Stomach (tissue), 9 donors: Measurements from ENCODE around the gene ZSCAN18. TPM values are rescaled to one million over a fixed set of nuclear protein-coding genes. Genes with fewer than 3 reads are reported as not detected.

ENCODE experiments used
- DNase-seq, 2 donors: peaks; one replicate each; pipeline versions ENCODE4 v3.0.0 to v3.0.0-alpha.2; 2013 to 2019
- H3K27ac ChIP-seq, 5 donors: fragments of 200-600 bp in 4 of 5; sonication (generic) in 4 of 5; one replicate each; pipeline ENCODE4 v1.5.1; 2013 to 2019; ENCODE audit warnings: mild to moderate bottlenecking in 1 of 5, moderate library complexity in 1 of 5
- H3K27me3 ChIP-seq, 3 donors: fragments of 200-600 bp; sonication (generic); one replicate each; pipeline ENCODE4 v1.5.1; 2017 to 2019; ENCODE audit warnings: mixed run types in 1 of 3
- H3K36me3 ChIP-seq, 4 donors: fragments of 200-600 bp; sonication (generic); 1 replicate in 3 of 4; 2 replicates in 1 of 4; pipeline ENCODE4 v1.5.1; 2016 to 2019
- H3K4me1 ChIP-seq, 4 donors: fragments of 200-600 bp; sonication (generic); one replicate each; pipeline ENCODE4 v1.5.1; 2016 to 2019
- H3K4me3 ChIP-seq, 4 donors: fragments of 200-600 bp; sonication (generic) in 3 of 4; one replicate each; pipeline ENCODE4 v1.5.1; 2016 to 2019; ENCODE audit warnings: mild to moderate bottlenecking in 1 of 4
- H3K9me3 ChIP-seq, 4 donors: fragments of 200-600 bp; sonication (generic); one replicate each; pipeline ENCODE4 v1.5.1; 2016 to 2019
- EP300 ChIP-seq: sonication (generic); formaldehyde crosslinking; IDR thresholded peaks from one replicate; pipeline ENCODE4 v1.6.1; 2017; ENCODE audit warnings: antibody characterized with exemption
- POLR2A ChIP-seq, 4 donors: fragments of 450-650 bp; IDR thresholded peaks; one replicate each; pipeline ENCODE4 v1.6.1; 2016; ENCODE audit warnings: antibody characterized with exemption in 4 of 4, control low read depth in 2 of 4, mild to moderate bottlenecking in 1 of 4, moderate library complexity in 1 of 4
- POLR2AphosphoS5 ChIP-seq, 3 donors: sonication (generic); formaldehyde crosslinking; IDR thresholded peaks; one replicate each; pipeline ENCODE4 v1.6.1; 2016; ENCODE audit warnings: antibody characterized with exemption in 3 of 3
- WGBS, 5 donors: extraction: QIAGEN DNeasy Blood & Tissue Kit in 3 of 5; methylation state at CpG; one replicate each; pipeline versions ENCODE4 v1.1.5 to v1.1.7; 2013 to 2018; 5-methylcytosine and 5-hydroxymethylcytosine counted together
- intact Hi-C: fragments of 100-400 bp; cut with DNase I; formaldehyde crosslinking; loops from one replicate; pipeline ENCODE4 v1.15.1; 2023; ENCODE audit warnings: low total_unique reads
- polyA plus RNA-seq, 3 donors: library from polyadenylated mRNA; stranded (reverse); fragments of 200-250 nt; gene quantifications; one replicate each; pipeline ENCODE4 v1.2.3, GENCODE V29; 2013
- total RNA-seq, 5 donors: library from RNA; depleted of rRNA; stranded (reverse); fragments of >200 nt; gene quantifications; one replicate each; pipeline versions ENCODE4 v1.1.0 to v1.2.3, GENCODE V29; 2014 to 2016
- TF ChIP-seq, protein P1 (sequence below), 7 experiments: fragments of 450-650 bp in 4 of 7; fragments of 200-600 bp in 3 of 7; sonication (generic) in 3 of 7; IDR thresholded peaks; one replicate each; pipeline ENCODE4 v1.5.1; 2016 to 2019; ENCODE audit warnings: antibody characterized with exemption in 7 of 7, control low read depth in 2 of 7, mild to moderate bottlenecking in 1 of 7
- donor health status: healthy with polysubstance abuse.
- donor health status: Bipolar disorder and iron deficiency.
- donor health status: healthy.

ZSCAN18 gene
- total and polyA plus RNA-seq, 8 donors, result 15.5 to 327 (median 45.9) TPM

DNA sequence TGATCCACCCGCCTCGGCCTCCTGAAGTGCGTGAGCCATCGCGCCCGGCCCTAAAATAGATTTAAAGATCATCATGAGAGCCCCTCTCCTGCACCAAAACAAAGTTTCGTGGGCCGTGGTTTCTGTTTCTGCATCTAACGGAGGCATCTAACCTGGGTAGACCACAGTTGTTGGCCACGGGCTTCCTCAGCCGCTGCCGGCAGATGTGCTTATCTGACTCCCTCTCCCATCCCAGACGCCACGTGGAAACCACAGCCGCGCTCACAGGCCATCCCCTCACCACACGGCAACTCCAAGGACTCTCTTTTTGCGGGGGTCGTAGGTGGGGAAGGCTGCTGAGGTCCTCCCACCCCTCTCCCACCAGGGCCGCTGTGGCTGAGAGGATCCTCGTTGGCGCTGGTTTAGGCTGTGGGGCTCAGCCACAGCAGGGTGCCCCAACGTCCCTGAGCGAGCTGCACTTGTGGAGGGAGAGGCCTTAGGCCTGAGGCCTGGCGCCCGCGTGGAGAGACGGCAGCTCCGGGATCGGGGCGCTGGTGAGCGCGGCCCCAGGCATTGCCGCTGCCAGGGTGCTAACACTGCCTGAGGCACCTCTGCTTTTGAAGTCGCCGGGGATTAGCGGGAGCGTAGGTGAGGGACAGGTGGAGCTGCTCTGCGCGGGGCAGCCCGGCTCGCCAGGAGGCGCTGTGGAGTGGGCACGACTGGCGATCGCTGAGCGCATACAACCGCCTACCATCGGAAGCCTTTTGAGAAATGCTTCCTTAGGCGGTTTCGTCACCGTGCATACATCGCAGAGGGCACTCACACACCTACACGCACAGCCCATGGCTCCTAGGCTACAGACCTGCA is 55.3 kb downstream of the ZSCAN18 start:
- 41 to 57% (median 50%) methylated on average over 35 to 54 of the region's 54 CpGs for WGBS, 5 donors

DNA sequence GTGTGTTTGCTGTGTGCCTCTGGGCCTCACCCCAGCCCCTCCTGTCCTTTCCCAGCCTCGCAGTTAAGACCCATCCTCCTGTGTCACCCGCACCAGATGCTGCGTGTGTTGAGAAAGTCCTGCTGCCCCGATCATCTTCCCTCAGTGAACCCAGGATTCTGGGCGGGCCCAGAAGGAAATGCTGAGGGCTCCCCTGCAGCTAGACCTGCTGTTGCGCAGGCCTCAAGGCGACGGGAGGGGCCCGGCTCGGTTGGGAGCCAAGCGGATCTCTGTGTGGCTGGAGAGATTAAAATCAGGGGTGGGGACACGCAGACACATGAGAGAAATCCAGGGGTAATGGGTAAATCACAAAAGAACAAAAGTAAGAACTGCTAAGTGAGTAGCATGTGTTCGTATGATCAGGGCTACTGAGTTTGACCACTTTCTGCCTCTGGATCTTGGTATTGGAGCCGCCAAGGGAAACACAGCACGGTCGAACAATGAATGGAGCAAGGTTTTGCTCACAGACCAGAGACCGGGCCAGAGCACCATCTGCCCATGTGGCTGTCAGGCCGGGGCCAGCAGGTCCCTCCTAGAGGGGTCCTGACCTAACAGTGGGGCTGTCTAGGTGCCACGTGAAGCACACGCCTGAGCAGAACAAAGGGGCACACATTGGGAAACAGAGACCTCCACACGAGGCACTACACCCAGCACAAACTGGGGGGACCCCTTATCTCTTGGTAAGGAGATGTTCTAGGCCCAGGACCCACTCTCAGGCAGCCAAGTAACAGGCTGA is 57.1 kb downstream of the ZSCAN18 start:
- intact Hi-C loops, result no loop called here
- H3K9me3 ChIP-seq, result peaks cover 24 to 100% (median 97%) of the 10 kb centered on the region in 4 donors
- TF ChIP-seq, protein P1, sequence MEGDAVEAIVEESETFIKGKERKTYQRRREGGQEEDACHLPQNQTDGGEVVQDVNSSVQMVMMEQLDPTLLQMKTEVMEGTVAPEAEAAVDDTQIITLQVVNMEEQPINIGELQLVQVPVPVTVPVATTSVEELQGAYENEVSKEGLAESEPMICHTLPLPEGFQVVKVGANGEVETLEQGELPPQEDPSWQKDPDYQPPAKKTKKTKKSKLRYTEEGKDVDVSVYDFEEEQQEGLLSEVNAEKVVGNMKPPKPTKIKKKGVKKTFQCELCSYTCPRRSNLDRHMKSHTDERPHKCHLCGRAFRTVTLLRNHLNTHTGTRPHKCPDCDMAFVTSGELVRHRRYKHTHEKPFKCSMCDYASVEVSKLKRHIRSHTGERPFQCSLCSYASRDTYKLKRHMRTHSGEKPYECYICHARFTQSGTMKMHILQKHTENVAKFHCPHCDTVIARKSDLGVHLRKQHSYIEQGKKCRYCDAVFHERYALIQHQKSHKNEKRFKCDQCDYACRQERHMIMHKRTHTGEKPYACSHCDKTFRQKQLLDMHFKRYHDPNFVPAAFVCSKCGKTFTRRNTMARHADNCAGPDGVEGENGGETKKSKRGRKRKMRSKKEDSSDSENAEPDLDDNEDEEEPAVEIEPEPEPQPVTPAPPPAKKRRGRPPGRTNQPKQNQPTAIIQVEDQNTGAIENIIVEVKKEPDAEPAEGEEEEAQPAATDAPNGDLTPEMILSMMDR (IDR thresholded peaks at IDR 0.05), result no peak
- TF ChIP-seq EP300, result no peak
- no peak for TF ChIP-seq POLR2A (IDR thresholded peaks at IDR 0.05)
- TF ChIP-seq POLR2AphosphoS5 (IDR thresholded peaks at IDR 0.05), result no peak
- no peak overlapping the region for H3K27ac ChIP-seq
- WGBS, 5 donors, result 77 to 88% (median 79%) methylated on average over 20 to 21 of the region's 21 CpGs
- H3K4me3 ChIP-seq, result no peak overlapping the region
- H3K36me3 ChIP-seq, result peaks cover 0 to 9% (median 0%) of the 10 kb centered on the region in 4 donors
- no peaks in the 10 kb centered on the region for H3K4me1 ChIP-seq
- DNase-seq, result no peak
- H3K27me3 ChIP-seq, result peaks cover 0 to 30% (median 0%) of the 10 kb centered on the region in 3 donors

More for the DNA sequence above, 55.3 kb downstream of the ZSCAN18 start:
- intact Hi-C loops, result no loop called here
- no peak overlapping the region for H3K4me3 ChIP-seq
- no peaks in the 10 kb centered on the region for H3K4me1 ChIP-seq
- peaks cover 0 to 16% (median 0%) of the 10 kb centered on the region in 3 donors for H3K27me3 ChIP-seq
- no peak for DNase-seq
- H3K27ac ChIP-seq, result no peak overlapping the region
- H3K36me3 ChIP-seq, result peaks cover 0 to 9% (median 0%) of the 10 kb centered on the region in 4 donors
- H3K9me3 ChIP-seq, result peaks cover 24 to 100% (median 100%) of the 10 kb centered on the region in 4 donors
- TF ChIP-seq POLR2A (IDR thresholded peaks at IDR 0.05) (no peak), POLR2AphosphoS5 (IDR thresholded peaks at IDR 0.05) (no peak), EP300 (no peak)
- TF ChIP-seq, protein P1 (IDR thresholded peaks at IDR 0.05), result no peak

DNA sequence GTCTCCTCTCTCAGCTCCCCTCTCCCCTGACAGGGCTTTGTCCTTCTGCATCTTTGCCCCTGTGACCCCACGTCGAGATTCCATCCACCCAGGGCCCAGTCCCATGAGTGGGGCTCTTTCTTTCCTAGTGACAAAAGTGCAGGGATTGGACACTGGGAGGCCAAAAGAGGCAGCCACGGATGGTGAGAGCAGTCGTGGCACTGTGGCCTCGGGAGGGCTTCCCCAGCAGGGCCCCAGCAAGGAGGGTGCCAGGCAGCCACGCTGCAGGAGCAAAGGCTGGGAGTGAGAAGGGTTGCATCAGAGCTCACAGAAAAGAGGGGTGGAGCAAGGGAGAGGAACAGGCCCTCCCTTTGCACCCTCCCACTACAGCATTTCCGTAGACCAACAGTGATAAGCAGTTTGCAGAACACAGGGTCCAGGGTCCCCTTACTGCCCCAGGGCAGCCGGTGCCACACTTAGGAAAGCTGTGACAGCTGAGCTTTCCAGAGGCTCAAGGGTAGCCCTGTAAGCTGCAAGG is 59.3 kb downstream of the ZSCAN18 start:
- Histone ChIP-seq H3K9me3 (peaks cover 17 to 100% (median 97%) of the 10 kb centered on the region in 4 donors), H3K4me3 (no peak overlapping the region), H3K4me1 (peaks cover 0 to 5% (median 0%) of the 10 kb centered on the region in 4 donors), H3K27ac (no peak overlapping the region), H3K36me3 (peaks cover 0 to 9% (median 0%) of the 10 kb centered on the region in 4 donors), H3K27me3 (peaks cover 7 to 52% (median 14%) of the 10 kb centered on the region in 3 donors)
- whole genome bisulfite sequencing, 5 donors, result 9 to 23% (median 21%) methylated on average over 6 to 8 of the region's 8 CpGs
- DNase-seq, result peak in 1 of 2 donors; percentile 19
- TF ChIP-seq POLR2A (IDR thresholded peaks at IDR 0.05) (no peak), POLR2AphosphoS5 (IDR thresholded peaks at IDR 0.05) (no peak), EP300 (no peak)
- TF ChIP-seq, protein P1 (IDR thresholded peaks at IDR 0.05), result no peak
- intact Hi-C loops, result no loop called here
